GM18505 (cell line): ENCODE measurements around the gene LRRC27.

ENCODE experiments used
- ATAC-seq: cut with Tn5 transposase; IDR thresholded peaks from one replicate; pipeline ENCODE4 v1.9.1; 2021; ENCODE audit not compliant: unreplicated experiment
- POLR2A ChIP-seq: IDR thresholded peaks from 4 replicates; pipeline ENCODE4 v1.6.1; 2011; ENCODE audit warnings: borderline replicate concordance; ENCODE audit not compliant: insufficient read depth, insufficient read length; ENCODE audit errors: extremely low read depth

LRRC27 gene

GRCh38 chr10:132399117-132400035 lies 67.4 kb downstream of the LRRC27 start:
- no peak for TF ChIP-seq POLR2A
- no peak for ATAC-seq

- no peak for ATAC-seq
- no peak for TF ChIP-seq POLR2A
These were observed 68.1 kb downstream of the LRRC27 start for GRCh38 chr10:132400041-132400546.

- no peak for TF ChIP-seq POLR2A
- no peak for ATAC-seq
These were observed 68.7 kb downstream of the LRRC27 start for GRCh38 chr10:132400547-132401151.

- no peak for TF ChIP-seq POLR2A
- no peak for ATAC-seq
These were observed 69.6 kb downstream of the LRRC27 start for GRCh38 chr10:132401401-132402118.

- no peak for ATAC-seq
- TF ChIP-seq POLR2A = no peak
These were observed 70.8 kb downstream of the LRRC27 start for GRCh38 chr10:132402781-132403241.

- TF ChIP-seq POLR2A = no peak
- no peak for ATAC-seq
These were observed 71.6 kb downstream of the LRRC27 start for GRCh38 chr10:132403511-132404168.

- ATAC-seq = no peak
- TF ChIP-seq POLR2A = no peak
These were observed 72.3 kb downstream of the LRRC27 start for GRCh38 chr10:132404169-132404880.

GRCh38 chr10:132404911-132405462 lies 73.0 kb downstream of the LRRC27 start:
- ATAC-seq = no peak
- no peak for TF ChIP-seq POLR2A

GRCh38 chr10:132405463-132405991 lies 73.5 kb downstream of the LRRC27 start:
- ATAC-seq = no peak
- no peak for TF ChIP-seq POLR2A

GRCh38 chr10:132406181-132406580 lies 74.2 kb downstream of the LRRC27 start:
- TF ChIP-seq POLR2A = no peak
- no peak for ATAC-seq

- no peak for TF ChIP-seq POLR2A
These were observed 74.8 kb downstream of the LRRC27 start for GRCh38 chr10:132406750-132407149.

More at GRCh38 chr10:132406750-132407149, 74.8 kb downstream of the LRRC27 start:
- ATAC-seq = no peak
